Measurements from ENCODE around the gene PTPN9. TPM values are rescaled to one million over a fixed set of nuclear protein-coding genes. Genes with fewer than 3 reads are reported as not detected.

PTPN9 gene
- total RNA-seq, 1 experiment from 2014 or later: 15.7 TPM

- H3K4me1 ChIP-seq (ENCODE audit: insufficient read depth, low read length): no peaks in the 10 kb centered on the region
- intact Hi-C loops (cut with micrococcal nuclease): no loop called here
- H4K20me1 ChIP-seq (ENCODE audit: low read length): 0 out of 2 replicates have a peak, but pooled peaks cover 7% of the 10 kb centered on the region
- no peaks in the 10 kb centered on the region for H3K9me3 ChIP-seq (ENCODE audit: low read length)
- peaks cover 22% of the 10 kb centered on the region; the same call in 1 of the 2 replicates for H3K36me3 ChIP-seq (ENCODE audit: low read depth, low read length)
- ATAC-seq (no peak), DNase-seq (no peak)
- no peak for TF ChIP-seq CTCF (conservative IDR thresholded peaks at IDR 0.05; ENCODE audit: low read depth, low read length)
- TF ChIP-seq EZH2phosphoT487 (IDR thresholded peaks at IDR 0.05; ENCODE audit: borderline replicate concordance, low read length): no peak
- H3K4me3 ChIP-seq (ENCODE audit: low read length): no peak overlapping the region
- no peaks in the 10 kb centered on the region for H3K9me2 ChIP-seq (replicated peaks; ENCODE audit: low read length)
- no peak overlapping the region for H3K27ac ChIP-seq (ENCODE audit: low read length)
- no peak overlapping the region for H2AFZ ChIP-seq (ENCODE audit: low read length)
- CTCF ChIA-PET: no interaction called here
- no peaks in the 10 kb centered on the region for H3K27me3 ChIP-seq (ENCODE audit: low read length)
- no peak overlapping the region for H3K9ac ChIP-seq (ENCODE audit: low read length)
- POLR2A ChIA-PET (ENCODE audit: unreplicated experiment): no interaction called here
- no peaks in the 10 kb centered on the region for H3F3A ChIP-seq (ENCODE audit: low read length, unreplicated experiment)
- H3K79me2 ChIP-seq (ENCODE audit: low read length): peaks cover 63% of the 10 kb centered on the region
- H3K4me2 ChIP-seq (ENCODE audit: low read length): no peak overlapping the region
- no TSS peak for BruUV-seq (replicated peaks)
Measured at GRCh38 chr15:75430259-75430658, 148.9 kb downstream of the PTPN9 start.

- DNase-seq (no peak), ATAC-seq (no peak)
- H3K27me3 ChIP-seq (ENCODE audit: low read length): no peaks in the 10 kb centered on the region
- H3K4me1 ChIP-seq (ENCODE audit: insufficient read depth, low read length): no peaks in the 10 kb centered on the region
- no peak overlapping the region for H2AFZ ChIP-seq (ENCODE audit: low read length)
- intact Hi-C loops (cut with micrococcal nuclease): no loop called here
- TF ChIP-seq EZH2phosphoT487 (IDR thresholded peaks at IDR 0.05; ENCODE audit: borderline replicate concordance, low read length) (no peak), EZH2 (IDR thresholded peaks at IDR 0.05; ENCODE audit: low read length, unreplicated experiment) (no peak), CTCF (conservative IDR thresholded peaks at IDR 0.05; ENCODE audit: low read depth, low read length) (no peak)
- H3F3A ChIP-seq (ENCODE audit: low read length, unreplicated experiment): no peaks in the 10 kb centered on the region
- ChIA-PET CTCF (no interaction called here), POLR2A (ENCODE audit: unreplicated experiment) (no interaction called here)
- no peak overlapping the region for H3K27ac ChIP-seq (ENCODE audit: low read length)
- H3K9me2 ChIP-seq (replicated peaks; ENCODE audit: low read length): no peaks in the 10 kb centered on the region
- peaks cover 25% of the 10 kb centered on the region; the same call in 1 of the 2 replicates for H3K36me3 ChIP-seq (ENCODE audit: low read depth, low read length)
- H3K4me2 ChIP-seq (ENCODE audit: low read length): no peak overlapping the region
- H3K9me3 ChIP-seq (ENCODE audit: low read length): no peaks in the 10 kb centered on the region
- no peak overlapping the region for H3K9ac ChIP-seq (ENCODE audit: low read length)
- H3K4me3 ChIP-seq (ENCODE audit: low read length): no peak overlapping the region
- H4K20me1 ChIP-seq (ENCODE audit: low read length): 0 out of 2 replicates have a peak, but pooled peaks cover 7% of the 10 kb centered on the region
- BruUV-seq (replicated peaks): no TSS peak
- H3K79me2 ChIP-seq (ENCODE audit: low read length): peaks cover 43% of the 10 kb centered on the region
Measured at GRCh38 chr15:75428152-75428551, 151.0 kb downstream of the PTPN9 start.

GRCh38 chr15:75425966-75426500, 153.1 kb downstream of the PTPN9 start:
- intact Hi-C loops (cut with micrococcal nuclease): no loop called here
- ATAC-seq: no peak
- H3K9me2 ChIP-seq (replicated peaks; ENCODE audit: low read length): no peaks in the 10 kb centered on the region
- no peak overlapping the region for H3K27ac ChIP-seq (ENCODE audit: low read length)
- H3K9ac ChIP-seq (ENCODE audit: low read length): no peak overlapping the region
- H3K79me2 ChIP-seq (ENCODE audit: low read length): peaks cover 23% of the 10 kb centered on the region
- CTCF ChIA-PET: interaction anchor here (0.7 kb wide), 1 partner anchor 215 kb away, joined by 4 read pairs; no protein-coding TSS in a partner anchor
- no peaks in the 10 kb centered on the region for H3K9me3 ChIP-seq (ENCODE audit: low read length)
- H3K27me3 ChIP-seq (ENCODE audit: low read length): no peaks in the 10 kb centered on the region
- TF ChIP-seq CTCF (conservative IDR thresholded peaks at IDR 0.05; ENCODE audit: low read depth, low read length): no peak
- TF ChIP-seq EZH2phosphoT487 (IDR thresholded peaks at IDR 0.05; ENCODE audit: borderline replicate concordance, low read length): no peak
- TF ChIP-seq EZH2 (IDR thresholded peaks at IDR 0.05; ENCODE audit: low read length, unreplicated experiment): no peak
- H3K4me3 ChIP-seq (ENCODE audit: low read length): no peak overlapping the region
- no peak overlapping the region for H3K4me2 ChIP-seq (ENCODE audit: low read length)
- 0 out of 2 replicates have a peak, but pooled peaks cover 7% of the 10 kb centered on the region for H4K20me1 ChIP-seq (ENCODE audit: low read length)
- POLR2A ChIA-PET (ENCODE audit: unreplicated experiment): interaction anchor here (0.7 kb wide), 1 partner anchor 30 kb away, joined by 5 read pairs; no protein-coding TSS in a partner anchor
- no peak for DNase-seq
- no peak overlapping the region for H2AFZ ChIP-seq (ENCODE audit: low read length)
- H3K4me1 ChIP-seq (ENCODE audit: insufficient read depth, low read length): peaks cover 8% of the 10 kb centered on the region
- H3K36me3 ChIP-seq (ENCODE audit: low read depth, low read length): peaks cover 42% of the 10 kb centered on the region
- no TSS peak for BruUV-seq (replicated peaks)
- peaks cover 7% of the 10 kb centered on the region for H3F3A ChIP-seq (ENCODE audit: low read length, unreplicated experiment)

Measured in PC-3 (cell line).